SK-N-MC (cell line): ENCODE results near the gene MOSMO.

ENCODE experiments used
- DNase-seq: peaks from one replicate; pipeline ENCODE4 v3.0.0-alpha.2; 2011; ENCODE audit warnings: low read depth, low spot score
- H3K27ac ChIP-seq: fragments of 200-600 bp; sonication (generic); 2 replicates; pipeline ENCODE4 v1.5.1; 2016; ENCODE audit warnings: mixed run types
- H3K36me3 ChIP-seq: fragments of 200-600 bp; sonication (generic); 2 replicates; pipeline ENCODE4 v1.6.1; 2017; ENCODE audit warnings: antibody characterized with exemption, low read length, mixed read lengths; ENCODE audit not compliant: insufficient read depth
- H3K4me3 ChIP-seq: fragments of 200-600 bp; sonication (generic); 2 replicates; pipeline ENCODE4 v1.5.1; 2016
- H3K9ac ChIP-seq: fragments of 200-600 bp; sonication (generic); 2 replicates; pipeline ENCODE4 v1.8.0; 2017; ENCODE audit warnings: mixed run types, mixed read lengths; ENCODE audit not compliant: insufficient read length
- H3K9me3 ChIP-seq: fragments of 200-600 bp; sonication (generic); 2 replicates; pipeline ENCODE4 v1.6.1; 2017; ENCODE audit warnings: low read depth, mild to moderate bottlenecking, antibody characterized with exemption, low read length, moderate library complexity, mixed read lengths
- EZH2 ChIP-seq: fragments of 200-600 bp; sonication (generic); IDR thresholded peaks from one replicate; pipeline ENCODE4 v1.6.1; 2017; ENCODE audit warnings: antibody characterized with exemption
- FOXP2 ChIP-seq: optimal IDR thresholded peaks from 2 replicates; pipeline ENCODE3; 2011; ENCODE audit warnings: mild to moderate bottlenecking, moderate library complexity; ENCODE audit not compliant: insufficient read depth; ENCODE audit errors: extremely low read length, control extremely low read depth
- POLR2AphosphoS5 ChIP-seq: IDR thresholded peaks from 2 replicates; pipeline ENCODE4 v1.6.1; 2012; ENCODE audit warnings: mild to moderate bottlenecking, low read depth, low read length, borderline replicate concordance

MOSMO gene

DNA sequence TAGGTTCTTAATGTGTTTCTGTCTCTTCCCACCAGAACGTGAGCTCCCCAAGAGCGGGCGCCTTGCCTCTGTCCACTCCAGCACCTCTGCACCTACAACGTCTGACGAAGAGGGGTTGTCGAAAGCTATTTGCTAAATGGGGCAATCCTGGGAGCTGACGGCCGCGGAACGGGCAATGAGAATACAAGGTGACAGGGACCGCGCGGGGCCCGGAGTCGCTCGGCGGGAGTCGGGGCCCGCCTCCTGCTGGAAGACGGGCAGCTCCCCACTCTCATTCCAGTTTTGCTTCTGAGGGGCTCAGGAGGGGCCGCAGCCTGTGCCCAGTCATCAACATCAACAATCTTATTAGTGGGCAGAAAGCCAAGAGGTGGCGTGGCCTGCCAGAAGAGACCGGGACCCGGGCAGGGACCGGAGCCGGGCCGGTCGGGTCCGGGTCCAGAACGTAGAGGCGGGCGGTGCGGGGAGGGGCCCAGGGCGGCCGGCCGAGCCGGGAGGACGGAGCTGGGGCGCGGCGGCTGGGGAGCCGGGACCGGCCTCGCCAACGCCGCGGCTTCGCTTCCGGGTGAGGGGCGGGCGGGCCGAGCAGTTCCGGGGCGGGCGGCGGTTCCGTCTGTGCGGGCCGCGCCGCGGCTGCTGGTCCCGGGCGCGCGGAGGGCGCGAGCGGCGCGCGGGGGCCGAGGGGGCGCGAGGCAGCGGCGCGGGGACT is at the start of gene MOSMO:
MOSMO (plus strand) TSS at position 603 of the 706 bp plus-strand sequence. CDS start 191 bp downstream, outside the sequence.
- H3K9me3 ChIP-seq = no peaks in the 10 kb centered on the region
- H3K27ac ChIP-seq = 0 out of 2 replicates have a peak within 1 kb of the TSS, but pooled peaks have one; percentile 42
- no peaks in the 10 kb centered on the region for H3K36me3 ChIP-seq
- H3K4me3 ChIP-seq = peak within 1 kb of the TSS; percentile 99
- DNase-seq = no peak
- H3K9ac ChIP-seq = peak within 1 kb of the TSS; percentile 92
- TF ChIP-seq EZH2 (no peak), POLR2AphosphoS5 (peak; percentile 26; the same call in 1 of the 2 replicates)

DNA sequence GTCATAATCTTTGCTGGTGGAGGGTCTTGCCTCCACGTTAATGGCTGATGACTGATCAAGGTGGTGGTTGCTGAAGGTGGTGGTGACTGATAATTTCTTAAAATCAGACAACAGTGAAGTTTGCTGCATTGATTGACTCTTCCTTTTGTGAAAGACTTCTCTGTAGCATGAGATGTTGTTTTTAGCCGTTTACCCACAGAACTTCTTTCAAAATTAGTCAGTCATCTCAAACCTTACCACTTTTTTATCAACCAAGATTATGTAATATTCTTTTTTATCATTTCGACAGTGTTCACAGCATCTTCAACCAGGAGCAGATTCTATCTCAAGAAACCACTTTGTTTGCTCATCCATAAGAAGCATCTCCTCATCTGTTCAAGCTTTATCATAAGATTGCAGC is 48.9 kb upstream of the MOSMO start:
- DNase-seq = no peak
- H3K9me3 ChIP-seq = no peaks in the 10 kb centered on the region
- TF ChIP-seq FOXP2 (no peak), POLR2AphosphoS5 (no peak), EZH2 (no peak)
- peaks cover 75% of the 10 kb centered on the region for H3K36me3 ChIP-seq
- H3K9ac ChIP-seq = no peak overlapping the region
- no peak overlapping the region for H3K27ac ChIP-seq
- no peak overlapping the region for H3K4me3 ChIP-seq

DNA sequence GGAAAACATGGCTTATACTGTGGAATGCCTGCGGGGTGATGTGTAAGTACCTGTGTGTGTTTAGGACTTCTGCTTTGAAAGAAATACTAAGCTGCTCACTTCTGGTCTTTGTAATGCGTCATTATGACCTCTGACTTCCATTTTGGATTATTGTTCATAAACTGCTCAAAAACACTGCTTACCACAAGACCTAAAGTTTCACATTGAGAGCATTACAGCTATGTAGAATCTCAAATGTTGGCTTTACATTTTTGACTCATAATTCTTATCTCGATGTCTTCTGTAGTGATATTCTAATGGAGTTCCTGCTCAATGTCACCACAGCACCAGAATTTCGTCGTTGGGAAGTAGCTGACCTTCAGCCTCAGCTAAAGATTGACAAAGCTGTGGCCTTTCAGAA is 45.4 kb upstream of the MOSMO start:
- H3K9ac ChIP-seq = no peak overlapping the region

DNA sequence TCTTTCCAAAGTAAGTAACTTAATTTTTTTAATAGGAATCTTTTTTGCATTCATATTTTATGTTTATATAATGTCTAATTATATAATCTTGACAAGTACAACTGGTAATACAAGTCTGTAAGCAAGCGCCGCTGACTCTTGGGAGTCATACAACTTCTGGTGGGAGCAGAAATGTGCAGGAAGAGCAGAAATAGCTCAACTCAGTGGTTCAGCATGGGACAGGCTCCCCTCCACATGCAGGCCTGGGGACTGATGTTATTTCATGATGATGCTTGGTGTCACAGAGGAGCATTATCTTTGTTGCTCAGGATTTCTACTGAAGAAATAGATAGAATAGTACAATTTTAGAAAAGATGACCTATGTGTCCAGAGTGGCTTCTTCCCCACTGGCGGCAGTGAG is 44.0 kb upstream of the MOSMO start:
- peaks cover 85% of the 10 kb centered on the region for H3K36me3 ChIP-seq
- TF ChIP-seq FOXP2 = no peak
- TF ChIP-seq EZH2 = no peak
- no peak for TF ChIP-seq POLR2AphosphoS5
- no peak overlapping the region for H3K9ac ChIP-seq
- no peak overlapping the region for H3K27ac ChIP-seq
- DNase-seq = no peak
- H3K4me3 ChIP-seq = no peak overlapping the region
- H3K9me3 ChIP-seq = no peaks in the 10 kb centered on the region

More for the DNA sequence above, 45.4 kb upstream of the MOSMO start:
- H3K4me3 ChIP-seq = no peak overlapping the region
- DNase-seq = no peak
- H3K27ac ChIP-seq = no peak overlapping the region
- no peaks in the 10 kb centered on the region for H3K9me3 ChIP-seq
- H3K36me3 ChIP-seq = peaks cover 85% of the 10 kb centered on the region
- TF ChIP-seq EZH2 = no peak
- no peak for TF ChIP-seq POLR2AphosphoS5
- TF ChIP-seq FOXP2 = no peak

DNA sequence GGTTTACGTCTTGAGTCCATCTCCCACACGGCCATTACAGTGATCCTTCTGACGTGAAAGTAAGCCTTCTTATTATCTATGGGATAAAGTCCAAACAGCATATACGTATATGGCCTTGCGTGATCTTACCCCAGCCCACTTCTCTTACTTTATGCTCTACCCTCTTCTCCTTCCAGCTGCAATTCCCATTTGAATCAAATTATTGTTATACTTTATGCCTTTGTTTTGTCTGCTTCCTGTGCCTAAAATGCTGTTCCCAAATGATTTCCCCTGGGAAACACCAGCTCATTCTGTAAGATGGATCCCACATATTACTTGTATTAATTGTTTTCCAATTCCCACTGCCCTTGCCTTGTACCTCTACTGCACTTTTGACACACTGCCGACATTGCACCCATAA is 43.6 kb upstream of the MOSMO start:
- Histone ChIP-seq H3K27ac (no peak overlapping the region), H3K9me3 (no peaks in the 10 kb centered on the region), H3K9ac (no peak overlapping the region), H3K4me3 (no peak overlapping the region), H3K36me3 (peaks cover 85% of the 10 kb centered on the region)
- DNase-seq = no peak
- no peak for TF ChIP-seq FOXP2
- TF ChIP-seq EZH2 = no peak

DNA sequence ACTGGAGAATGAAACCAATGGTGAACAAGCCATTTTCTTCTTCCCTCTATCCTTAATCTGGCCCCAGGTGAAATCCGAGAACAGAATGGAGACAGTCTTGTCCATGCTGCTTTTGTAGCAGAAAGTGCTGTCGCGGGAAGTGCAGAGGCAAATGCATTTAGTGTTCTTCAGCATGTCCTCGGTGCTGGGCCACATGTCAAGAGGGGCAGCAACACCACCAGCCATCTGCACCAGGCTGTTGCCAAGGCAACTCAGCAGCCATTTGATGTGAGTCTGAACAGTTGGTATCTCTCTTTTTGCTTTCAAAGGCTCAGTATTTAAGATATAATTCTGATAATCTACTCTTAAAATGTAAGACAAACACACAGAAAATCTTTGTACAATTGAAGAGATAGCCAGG is 36.1 kb upstream of the MOSMO start:
- TF ChIP-seq EZH2 (no peak), FOXP2 (no peak), POLR2AphosphoS5 (no peak)
- H3K9me3 ChIP-seq = no peaks in the 10 kb centered on the region
- DNase-seq = no peak
- no peak overlapping the region for H3K9ac ChIP-seq
- no peak overlapping the region for H3K4me3 ChIP-seq
- H3K27ac ChIP-seq = no peak overlapping the region
- peaks cover 95% of the 10 kb centered on the region for H3K36me3 ChIP-seq

DNA sequence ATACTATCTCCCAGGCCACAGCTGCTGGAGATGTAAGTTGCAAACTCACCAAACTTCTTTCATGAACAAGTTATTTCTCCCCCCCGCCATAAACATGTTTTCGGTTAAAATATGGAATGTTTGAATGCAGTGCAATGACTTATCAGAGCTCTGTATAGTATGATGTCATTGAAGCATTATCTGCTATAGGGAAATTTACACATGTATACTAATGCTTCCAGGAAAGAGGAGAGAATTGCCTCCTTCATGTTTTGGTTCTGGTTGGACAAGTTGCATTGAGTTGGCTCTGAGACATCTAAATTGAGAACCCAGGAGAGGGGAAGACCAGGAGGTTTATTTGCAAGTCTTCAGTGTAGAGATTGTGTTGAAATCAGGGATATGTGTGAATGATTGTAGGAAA is 34.0 kb upstream of the MOSMO start:
- Histone ChIP-seq H3K9ac (no peak overlapping the region), H3K4me3 (no peak overlapping the region), H3K27ac (no peak overlapping the region), H3K36me3 (peaks cover 95% of the 10 kb centered on the region), H3K9me3 (no peaks in the 10 kb centered on the region)
- no peak for DNase-seq
- no peak for TF ChIP-seq FOXP2
- no peak for TF ChIP-seq EZH2
- no peak for TF ChIP-seq POLR2AphosphoS5

DNA sequence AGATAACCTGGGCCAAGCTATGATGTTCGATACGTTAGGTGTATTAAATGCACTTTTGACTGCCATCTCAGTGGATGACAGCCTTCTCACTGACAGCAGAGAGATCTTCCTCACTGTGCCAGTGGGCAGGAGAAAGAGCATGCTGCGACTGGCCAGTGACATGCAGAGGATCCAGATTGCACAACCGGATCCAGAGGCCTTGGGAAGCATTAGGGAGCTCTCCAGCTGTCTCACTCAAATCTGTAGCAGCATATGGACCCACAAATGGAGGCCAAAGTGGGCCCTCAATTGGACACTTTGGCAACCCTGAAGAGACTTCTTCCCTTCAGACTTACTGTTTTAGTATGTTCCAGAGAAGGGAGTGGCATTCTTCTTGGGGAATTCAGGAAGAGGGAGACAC is 27.9 kb upstream of the MOSMO start:
- no peak overlapping the region for H3K27ac ChIP-seq
- H3K4me3 ChIP-seq = no peak overlapping the region
- DNase-seq = no peak
- no peak overlapping the region for H3K9ac ChIP-seq
- TF ChIP-seq POLR2AphosphoS5 (no peak), EZH2 (no peak), FOXP2 (no peak)
- H3K36me3 ChIP-seq = peaks cover 98% of the 10 kb centered on the region
- no peaks in the 10 kb centered on the region for H3K9me3 ChIP-seq

DNA sequence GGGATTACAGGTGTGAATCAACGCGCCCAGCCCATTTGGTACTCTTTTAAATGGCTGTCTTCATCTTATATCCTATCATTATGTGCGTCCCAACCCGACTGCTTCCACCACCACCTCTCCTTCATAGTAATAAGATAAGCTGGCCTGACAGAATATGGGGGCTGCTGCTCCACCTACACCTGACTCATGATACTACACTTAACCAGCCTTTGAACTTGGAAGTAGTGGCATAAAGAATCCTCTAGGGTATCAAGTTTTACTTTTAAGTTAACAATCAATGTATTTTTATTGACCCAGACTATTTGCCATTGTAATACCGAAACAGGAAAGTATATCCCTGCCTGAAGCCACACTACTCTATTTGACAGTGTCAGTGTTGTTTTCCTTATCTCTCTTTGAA is 25.8 kb upstream of the MOSMO start:
- Histone ChIP-seq H3K27ac (no peak overlapping the region), H3K9ac (no peak overlapping the region), H3K36me3 (peaks cover 85% of the 10 kb centered on the region), H3K4me3 (no peak overlapping the region), H3K9me3 (no peaks in the 10 kb centered on the region)
- no peak for TF ChIP-seq POLR2AphosphoS5
- TF ChIP-seq FOXP2 = no peak
- TF ChIP-seq EZH2 = no peak
- DNase-seq = no peak
